ENCODE measurements around the gene PRDM5. TPM values are rescaled to one million over a fixed set of nuclear protein-coding genes. Genes with fewer than 3 reads are reported as not detected.
A peak's percentile ranks its signal among the peaks of the same experiment; 100 is the strongest.

PRDM5 gene
- total RNA-seq, 1 donor from 2014 or later, result 6.5 TPM

GRCh38 chr4:120682981-120683380 lies 239.5 kb downstream of the PRDM5 start:
- peak; percentile 36 for DNase-seq (ENCODE audit: low read depth)
- no peak overlapping the region for H3K27ac ChIP-seq (ENCODE audit: low read depth, low read length)
- Mint-ChIP-seq H3K4me1 (ENCODE audit: low read depth, unreplicated experiment) (no peaks in the 10 kb centered on the region), H3K4me3 (ENCODE audit: unreplicated experiment) (no peak overlapping the region), H3K36me3 (ENCODE audit: low read depth, unreplicated experiment) (no peaks in the 10 kb centered on the region), H3K27me3 (ENCODE audit: low read depth, unreplicated experiment) (peaks cover 3% of the 10 kb centered on the region), H3K27ac (ENCODE audit: unreplicated experiment) (no peak overlapping the region), H3K9me3 (ENCODE audit: unreplicated experiment) (peaks cover 2% of the 10 kb centered on the region)
- no peak overlapping the region for H3K4me2 ChIP-seq (ENCODE audit: low read length)
- no peaks in the 10 kb centered on the region for H3K27me3 ChIP-seq (ENCODE audit: insufficient read depth, low read length)
- H3K9me3 ChIP-seq (ENCODE audit: insufficient read depth, low read depth, low read length), result no peaks in the 10 kb centered on the region
- no peaks in the 10 kb centered on the region for H3K79me2 ChIP-seq (ENCODE audit: insufficient read depth, low read length)
- no peak for FAIRE-seq
- H3K4me1 ChIP-seq (ENCODE audit: insufficient read depth, low read length), result no peaks in the 10 kb centered on the region
- H2AFZ ChIP-seq (ENCODE audit: low read depth, low read length), result no peak overlapping the region
- no peak overlapping the region for H3K9ac ChIP-seq (ENCODE audit: low read length)
- H3K36me3 ChIP-seq (ENCODE audit: insufficient read depth, low read length), result no peaks in the 10 kb centered on the region
- TF ChIP-seq EZH2 (IDR thresholded peaks at IDR 0.05; ENCODE audit: insufficient read depth, low read length) (no peak), CTCF (IDR thresholded peaks at IDR 0.05; ENCODE audit: insufficient read depth, low read depth, low read length) (no peak)
- no peak overlapping the region for H3K4me3 ChIP-seq (ENCODE audit: insufficient read depth, low read depth, low read length)
- no peaks in the 10 kb centered on the region for H4K20me1 ChIP-seq (ENCODE audit: insufficient read depth, low read length)

GRCh38 chr4:120680647-120681228 lies 241.8 kb downstream of the PRDM5 start:
- H2AFZ ChIP-seq (ENCODE audit: low read depth, low read length), result no peak overlapping the region
- DNase-seq (ENCODE audit: low read depth) (no peak), FAIRE-seq (no peak)
- no peaks in the 10 kb centered on the region for H3K36me3 Mint-ChIP-seq (ENCODE audit: low read depth, unreplicated experiment)
- H4K20me1 ChIP-seq (ENCODE audit: insufficient read depth, low read length), result no peaks in the 10 kb centered on the region
- no peak overlapping the region for H3K27ac Mint-ChIP-seq (ENCODE audit: unreplicated experiment)
- no peak overlapping the region for H3K4me3 ChIP-seq (ENCODE audit: insufficient read depth, low read depth, low read length)
- H3K4me3 Mint-ChIP-seq (ENCODE audit: unreplicated experiment), result no peak overlapping the region
- no peaks in the 10 kb centered on the region for H3K4me1 ChIP-seq (ENCODE audit: insufficient read depth, low read length)
- no peaks in the 10 kb centered on the region for H3K9me3 ChIP-seq (ENCODE audit: insufficient read depth, low read depth, low read length)
- no peak overlapping the region for H3K9ac ChIP-seq (ENCODE audit: low read length)
- H3K9me3 Mint-ChIP-seq (ENCODE audit: unreplicated experiment), result peaks cover 2% of the 10 kb centered on the region
- no peaks in the 10 kb centered on the region for H3K79me2 ChIP-seq (ENCODE audit: insufficient read depth, low read length)
- TF ChIP-seq CTCF (IDR thresholded peaks at IDR 0.05; ENCODE audit: insufficient read depth, low read depth, low read length), result no peak
- TF ChIP-seq EZH2 (IDR thresholded peaks at IDR 0.05; ENCODE audit: insufficient read depth, low read length), result no peak
- H3K4me2 ChIP-seq (ENCODE audit: low read length), result no peak overlapping the region
- H3K27me3 Mint-ChIP-seq (ENCODE audit: low read depth, unreplicated experiment), result peaks cover 3% of the 10 kb centered on the region
- no peaks in the 10 kb centered on the region for H3K36me3 ChIP-seq (ENCODE audit: insufficient read depth, low read length)
- H3K27me3 ChIP-seq (ENCODE audit: insufficient read depth, low read length), result no peaks in the 10 kb centered on the region
- no peak overlapping the region for H3K27ac ChIP-seq (ENCODE audit: low read depth, low read length)
- no peaks in the 10 kb centered on the region for H3K4me1 Mint-ChIP-seq (ENCODE audit: low read depth, unreplicated experiment)

- Histone ChIP-seq H4K20me1 (ENCODE audit: insufficient read depth, low read length) (no peaks in the 10 kb centered on the region), H3K36me3 (ENCODE audit: insufficient read depth, low read length) (no peaks in the 10 kb centered on the region), H3K4me1 (ENCODE audit: insufficient read depth, low read length) (no peaks in the 10 kb centered on the region), H3K79me2 (ENCODE audit: insufficient read depth, low read length) (no peaks in the 10 kb centered on the region), H3K9ac (ENCODE audit: low read length) (no peak overlapping the region), H3K27ac (ENCODE audit: low read depth, low read length) (no peak overlapping the region), H2AFZ (ENCODE audit: low read depth, low read length) (no peak overlapping the region), H3K27me3 (ENCODE audit: insufficient read depth, low read length) (no peaks in the 10 kb centered on the region), H3K9me3 (ENCODE audit: insufficient read depth, low read depth, low read length) (no peaks in the 10 kb centered on the region), H3K4me2 (ENCODE audit: low read length) (no peak overlapping the region), H3K4me3 (ENCODE audit: insufficient read depth, low read depth, low read length) (no peak overlapping the region)
- TF ChIP-seq CTCF (IDR thresholded peaks at IDR 0.05; ENCODE audit: insufficient read depth, low read depth, low read length), result no peak
- no peak for TF ChIP-seq EZH2 (IDR thresholded peaks at IDR 0.05; ENCODE audit: insufficient read depth, low read length)
- no peak overlapping the region for H3K4me3 Mint-ChIP-seq (ENCODE audit: unreplicated experiment)
- peaks cover 19% of the 10 kb centered on the region for H3K4me1 Mint-ChIP-seq (ENCODE audit: low read depth, unreplicated experiment)
- DNase-seq (ENCODE audit: low read depth) (no peak), FAIRE-seq (no peak)
- no peak overlapping the region for H3K27ac Mint-ChIP-seq (ENCODE audit: unreplicated experiment)
- no peaks in the 10 kb centered on the region for H3K9me3 Mint-ChIP-seq (ENCODE audit: unreplicated experiment)
- H3K27me3 Mint-ChIP-seq (ENCODE audit: low read depth, unreplicated experiment), result no peaks in the 10 kb centered on the region
- H3K36me3 Mint-ChIP-seq (ENCODE audit: low read depth, unreplicated experiment), result no peaks in the 10 kb centered on the region
These were observed 248.8 kb downstream of the PRDM5 start for GRCh38 chr4:120673696-120674095.
